Glutamatergic neuron (in vitro differentiated cells): Measurements from ENCODE around the gene VTI1A. TPM values are rescaled to one million over a fixed set of nuclear protein-coding genes. Genes with fewer than 3 reads are reported as not detected.

Experiments used
- DNase-seq: peaks from one replicate; pipeline ENCODE4 v3.0.0; 2022
- H3K27ac Mint-ChIP-seq: one replicate; pipeline ENCODE4 v1.8.0; 2020; ENCODE audit warnings: mild to moderate bottlenecking, mixed read lengths, inconsistent platforms; ENCODE audit not compliant: unreplicated experiment
- H3K27me3 Mint-ChIP-seq: one replicate; pipeline ENCODE4 v1.8.0; 2020; ENCODE audit warnings: mild to moderate bottlenecking, moderate library complexity, mixed read lengths, inconsistent platforms; ENCODE audit not compliant: unreplicated experiment
- H3K36me3 Mint-ChIP-seq: one replicate; pipeline ENCODE4 v1.8.0; 2020; ENCODE audit warnings: mild to moderate bottlenecking, mixed read lengths, inconsistent platforms; ENCODE audit not compliant: unreplicated experiment
- H3K4me1 Mint-ChIP-seq: one replicate; pipeline ENCODE4 v1.8.0; 2020; ENCODE audit warnings: mild to moderate bottlenecking, low read depth, mixed read lengths, inconsistent platforms; ENCODE audit not compliant: unreplicated experiment
- H3K4me3 Mint-ChIP-seq: one replicate; pipeline ENCODE4 v1.8.0; 2020; ENCODE audit warnings: mild to moderate bottlenecking, mixed read lengths, inconsistent platforms; ENCODE audit not compliant: unreplicated experiment
- H3K9me3 Mint-ChIP-seq: one replicate; pipeline ENCODE4 v1.8.0; 2020; ENCODE audit warnings: mild to moderate bottlenecking, moderate library complexity, mixed read lengths, inconsistent platforms; ENCODE audit not compliant: unreplicated experiment
- CTCF ChIP-seq: fragments of 200-600 bp; sonication (generic); IDR thresholded peaks from one replicate; pipeline ENCODE4 v1.5.0; 2021; ENCODE audit not compliant: partially characterized antibody, unreplicated experiment
- total RNA-seq: library from RNA; stranded (reverse); fragmentation: NEBNext Ultra II Directional; extraction: Animal tissue kit (Norgen Biotek cat#: 25700); gene quantifications from one replicate; pipeline ENCODE4 v1.2.1, GENCODE V29; 2021; ENCODE audit not compliant: unreplicated experiment

The VTI1A gene
- total RNA-seq, 1 donor from 2014 or later, result 61.0 TPM

GRCh38 chr10:112792487-112793201 lies 345.6 kb downstream of the VTI1A start:
- peaks cover 2% of the 10 kb centered on the region for H3K27me3 Mint-ChIP-seq
- H3K9me3 Mint-ChIP-seq, result no peaks in the 10 kb centered on the region
- H3K4me3 Mint-ChIP-seq, result no peak overlapping the region
- peak overlapping the region; percentile 82 for H3K27ac Mint-ChIP-seq
- peaks cover 17% of the 10 kb centered on the region for H3K4me1 Mint-ChIP-seq
- peak; percentile 36 for DNase-seq
- peaks cover 7% of the 10 kb centered on the region for H3K36me3 Mint-ChIP-seq
- TF ChIP-seq CTCF, result no peak

GRCh38 chr10:112793202-112793921 lies 346.3 kb downstream of the VTI1A start:
- TF ChIP-seq CTCF, result no peak
- DNase-seq, result no peak
- Mint-ChIP-seq H3K4me1 (peaks cover 17% of the 10 kb centered on the region), H3K4me3 (no peak overlapping the region), H3K36me3 (peaks cover 7% of the 10 kb centered on the region), H3K27ac (no peak overlapping the region), H3K9me3 (no peaks in the 10 kb centered on the region), H3K27me3 (peaks cover 2% of the 10 kb centered on the region)

- Mint-ChIP-seq H3K9me3 (peaks cover 2% of the 10 kb centered on the region), H3K27ac (no peak overlapping the region), H3K4me3 (no peak overlapping the region), H3K27me3 (peaks cover 2% of the 10 kb centered on the region), H3K4me1 (peaks cover 17% of the 10 kb centered on the region), H3K36me3 (peaks cover 6% of the 10 kb centered on the region)
- no peak for DNase-seq
- no peak for TF ChIP-seq CTCF
Observed at GRCh38 chr10:112794201-112794600, 347.2 kb downstream of the VTI1A start.

- TF ChIP-seq CTCF, result no peak
- Mint-ChIP-seq H3K36me3 (no peaks in the 10 kb centered on the region), H3K27me3 (peaks cover 2% of the 10 kb centered on the region), H3K4me3 (no peak overlapping the region), H3K9me3 (peaks cover 3% of the 10 kb centered on the region), H3K27ac (no peak overlapping the region), H3K4me1 (peaks cover 17% of the 10 kb centered on the region)
- DNase-seq, result no peak
Observed at GRCh38 chr10:112795067-112795466, 348.1 kb downstream of the VTI1A start.

GRCh38 chr10:112797197-112797596 lies 350.2 kb downstream of the VTI1A start:
- H3K4me3 Mint-ChIP-seq, result no peak overlapping the region
- H3K4me1 Mint-ChIP-seq, result peaks cover 17% of the 10 kb centered on the region

More at GRCh38 chr10:112797197-112797596, 350.2 kb downstream of the VTI1A start:
- H3K27ac Mint-ChIP-seq, result no peak overlapping the region
- no peak for DNase-seq
- TF ChIP-seq CTCF, result no peak
- H3K9me3 Mint-ChIP-seq, result peaks cover 6% of the 10 kb centered on the region
- peaks cover 4% of the 10 kb centered on the region for H3K36me3 Mint-ChIP-seq
- peaks cover 2% of the 10 kb centered on the region for H3K27me3 Mint-ChIP-seq
